Stimulated activated CD4-positive, alpha-beta T cell treated with anti-CD3 and anti-CD28 coated beads, Interleukin-12 subunit alpha, Interleukin-12 subunit beta, amount 100 ng/mL, for 4 hours (primary cell): ENCODE results near the gene LRP2.
"Not testable (repeated sequence)": the region's sequence is repeated elsewhere in the genome, so short reads cannot be mapped to it uniquely, and the experiment has no call there.

Experiments used
- DNase-seq: peaks from one replicate; pipeline ENCODE4 v3.0.0-alpha.2; 2020

LRP2 gene

GRCh38 chr2:169345486-169346437, 16.6 kb downstream of the LRP2 start:
- DNase-seq: no peak

- no peak for DNase-seq
Measured at GRCh38 chr2:169344736-169345485, 17.4 kb downstream of the LRP2 start.

GRCh38 chr2:169343202-169343601, 19.1 kb downstream of the LRP2 start:
- DNase-seq: no peak

- DNase-seq: no peak
Measured at GRCh38 chr2:169339657-169340056, 22.7 kb downstream of the LRP2 start.

- DNase-seq: no peak
Measured at GRCh38 chr2:169336695-169337094, 25.6 kb downstream of the LRP2 start.

GRCh38 chr2:169330555-169331198, 31.7 kb downstream of the LRP2 start:
- no peak for DNase-seq

GRCh38 chr2:169329688-169330554, 32.4 kb downstream of the LRP2 start:
- no peak for DNase-seq

GRCh38 chr2:169328785-169329184, 33.5 kb downstream of the LRP2 start:
- no peak for DNase-seq

- DNase-seq: not testable (repeated sequence)
Measured at GRCh38 chr2:169327837-169328236, 34.5 kb downstream of the LRP2 start.

GRCh38 chr2:169325886-169326285, 36.4 kb downstream of the LRP2 start:
- not testable (repeated sequence) for DNase-seq

GRCh38 chr2:169324581-169325260, 37.6 kb downstream of the LRP2 start:
- DNase-seq: no peak

- DNase-seq: no peak
Measured at GRCh38 chr2:169323841-169324240, 38.5 kb downstream of the LRP2 start.

- DNase-seq: no peak
Measured at GRCh38 chr2:169320561-169320960, 41.8 kb downstream of the LRP2 start.

GRCh38 chr2:169315357-169315756, 47.0 kb downstream of the LRP2 start:
- no peak for DNase-seq

- not testable (repeated sequence) for DNase-seq
Measured at GRCh38 chr2:169308349-169308748, 54.0 kb downstream of the LRP2 start.

- not testable (repeated sequence) for DNase-seq
Measured at GRCh38 chr2:169304689-169305088, 57.6 kb downstream of the LRP2 start.

GRCh38 chr2:169303579-169304305, 58.6 kb downstream of the LRP2 start:
- DNase-seq: no peak

GRCh38 chr2:169302364-169302763, 60.0 kb downstream of the LRP2 start:
- no peak for DNase-seq

- no peak for DNase-seq
Measured at GRCh38 chr2:169301596-169302335, 60.6 kb downstream of the LRP2 start.
